Activated CD8-positive, alpha-beta memory T cell treated with anti-CD3 and anti-CD28 coated beads, Interleukin-2, amount 10 ng/mL, durations not matched to agents 7 days and 5 days (primary cell): ENCODE results near the gene TSPAN18. TPM values are rescaled to one million over a fixed set of nuclear protein-coding genes. Genes with fewer than 3 reads are reported as not detected.

Source experiments
- ATAC-seq: fragments of 150-1000 bp; cut with Tn5 transposase; one replicate; pipeline ENCODE4 v1.10.0; 2021; ENCODE audit warnings: moderate library complexity
- CTCF ChIA-PET: fragments of 350-600 bp; sonication (Branson Sonifier 250); formaldehyde crosslinking; loops from one replicate; lab custom pipeline; 2021; ENCODE audit warnings: antibody characterized with exemption; lab: Charles Lee
- DNase-seq: peaks from one replicate; pipeline ENCODE4 v3.0.0-alpha.2; 2020
- H3K27ac Mint-ChIP-seq: one replicate; pipeline ENCODE4 v1.8.0; 2021; ENCODE audit warnings: mild to moderate bottlenecking, mixed read lengths
- H3K27me3 Mint-ChIP-seq: one replicate; pipeline ENCODE4 v1.8.0; 2021; ENCODE audit warnings: mixed read lengths
- H3K36me3 Mint-ChIP-seq: one replicate; pipeline ENCODE4 v1.8.0; 2021; ENCODE audit warnings: mild to moderate bottlenecking, mixed read lengths
- H3K4me1 Mint-ChIP-seq: one replicate; pipeline ENCODE4 v1.8.0; 2021; ENCODE audit warnings: mixed read lengths
- H3K4me3 Mint-ChIP-seq: one replicate; pipeline ENCODE4 v1.8.0; 2021; ENCODE audit warnings: mild to moderate bottlenecking, moderate library complexity, mixed read lengths
- H3K9me3 Mint-ChIP-seq: one replicate; pipeline ENCODE4 v1.8.0; 2022; ENCODE audit warnings: low read depth, mixed read lengths
- total RNA-seq, 2 experiments: library from RNA; stranded (reverse); gene quantifications; one replicate each; pipeline ENCODE4 v1.2.3, GENCODE V29; 2021

The TSPAN18 gene
- total RNA-seq, 2 experiments from 2014 or later, result 3.8 to 6.1 TPM

DNA sequence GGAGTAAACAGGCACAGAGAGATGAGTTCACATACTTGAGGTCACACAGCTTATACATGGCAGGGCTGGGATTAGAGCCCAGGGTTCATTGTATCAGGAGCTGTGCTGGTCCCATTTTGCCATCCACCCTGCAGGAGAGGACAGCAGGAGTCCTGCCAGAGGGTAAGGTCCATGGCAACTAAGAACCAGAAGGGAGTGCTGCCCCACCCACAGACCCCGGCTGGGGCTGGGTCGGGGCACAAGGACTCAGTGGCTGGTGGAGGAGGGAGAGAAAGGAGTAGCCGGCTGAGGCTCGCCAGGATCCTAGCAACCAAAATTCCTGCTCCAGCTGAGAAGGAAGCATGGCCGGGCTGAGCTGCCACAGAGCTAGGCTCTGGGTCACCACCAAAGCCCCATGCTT lies 249.8 kb downstream of the TSPAN18 start:
- CTCF ChIA-PET, result interaction anchor here (0.6 to 2.0 kb wide), 5 partner anchors 22 to 128 kb away, joined by 3 to 10 read pairs (median 5); partner anchors contain the start of gene TP53I11
- Mint-ChIP-seq H3K27ac (no peak overlapping the region), H3K36me3 (no peaks in the 10 kb centered on the region), H3K4me1 (peaks cover 20% of the 10 kb centered on the region), H3K27me3 (no peaks in the 10 kb centered on the region), H3K4me3 (no peak overlapping the region), H3K9me3 (no peaks in the 10 kb centered on the region)
- DNase-seq (no peak), ATAC-seq (no peak)

DNA sequence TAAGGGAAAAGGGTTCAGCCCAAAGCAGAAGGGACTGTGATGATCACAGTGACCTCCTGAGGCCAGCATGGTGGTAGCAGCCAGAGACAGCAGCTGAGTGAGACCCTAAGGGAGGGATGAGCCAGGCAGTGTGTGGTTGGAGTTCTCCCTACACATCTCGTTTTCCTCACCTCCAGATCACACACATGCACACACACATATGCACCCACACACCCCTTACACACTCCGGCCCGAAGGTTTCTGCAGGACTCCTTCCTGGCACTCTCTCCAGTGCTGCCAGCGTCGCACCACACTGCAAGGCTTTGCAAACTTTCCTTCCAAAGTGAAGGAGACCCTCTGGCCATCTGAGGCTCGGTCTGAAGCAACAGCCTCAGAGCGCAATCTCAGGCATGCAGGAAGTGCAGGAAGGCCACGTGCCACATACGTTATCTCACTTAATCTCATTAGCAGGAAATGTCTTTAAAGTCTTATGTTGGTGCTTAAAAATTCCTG lies 250.8 kb downstream of the TSPAN18 start:
- H3K27me3 Mint-ChIP-seq, result no peaks in the 10 kb centered on the region
- H3K9me3 Mint-ChIP-seq, result no peaks in the 10 kb centered on the region
- no peak overlapping the region for H3K27ac Mint-ChIP-seq
- no peak for DNase-seq
- no peak for ATAC-seq
- H3K4me1 Mint-ChIP-seq, result peaks cover 20% of the 10 kb centered on the region
- CTCF ChIA-PET, result interaction anchor here (1.3 to 2.0 kb wide), 3 partner anchors 27 to 127 kb away, joined by 3 to 10 read pairs (median 4); partner anchors contain the start of gene TP53I11
- no peaks in the 10 kb centered on the region for H3K36me3 Mint-ChIP-seq
- H3K4me3 Mint-ChIP-seq, result no peak overlapping the region

GRCh38 chr11:44978274-44978960 lies 251.7 kb downstream of the TSPAN18 start:
- Mint-ChIP-seq H3K27ac (no peak overlapping the region), H3K9me3 (no peaks in the 10 kb centered on the region), H3K27me3 (no peaks in the 10 kb centered on the region), H3K36me3 (no peaks in the 10 kb centered on the region), H3K4me3 (no peak overlapping the region), H3K4me1 (peaks cover 22% of the 10 kb centered on the region)
- DNase-seq, result no peak
- ATAC-seq, result no peak
- CTCF ChIA-PET, result interaction anchor here (1.2 to 1.8 kb wide), 4 partner anchors 38 to 126 kb away, joined by 3 to 7 read pairs (median 3); no protein-coding TSS in a partner anchor

GRCh38 chr11:44978961-44979331 lies 252.2 kb downstream of the TSPAN18 start:
- H3K36me3 Mint-ChIP-seq, result no peaks in the 10 kb centered on the region
- H3K27me3 Mint-ChIP-seq, result no peaks in the 10 kb centered on the region

GRCh38 chr11:44979543-44980399 lies 253.0 kb downstream of the TSPAN18 start:
- no peaks in the 10 kb centered on the region for H3K36me3 Mint-ChIP-seq
- ATAC-seq, result no peak
- DNase-seq, result no peak
- H3K27ac Mint-ChIP-seq, result no peak overlapping the region
- no peaks in the 10 kb centered on the region for H3K9me3 Mint-ChIP-seq
- H3K4me3 Mint-ChIP-seq, result no peak overlapping the region
- H3K4me1 Mint-ChIP-seq, result peaks cover 24% of the 10 kb centered on the region
- no peaks in the 10 kb centered on the region for H3K27me3 Mint-ChIP-seq
- CTCF ChIA-PET, result interaction anchor here (1.3 to 2.8 kb wide), 3 partner anchors 43 to 125 kb away, joined by 3 to 16 read pairs (median 7); no protein-coding TSS in a partner anchor

More at GRCh38 chr11:44978961-44979331, 252.2 kb downstream of the TSPAN18 start:
- CTCF ChIA-PET, result interaction anchor here (1.2 to 1.8 kb wide), 4 partner anchors 38 to 126 kb away, joined by 3 to 7 read pairs (median 3); no protein-coding TSS in a partner anchor
- Mint-ChIP-seq H3K27ac (no peak overlapping the region), H3K4me1 (peaks cover 26% of the 10 kb centered on the region), H3K9me3 (no peaks in the 10 kb centered on the region), H3K4me3 (no peak overlapping the region)
- ATAC-seq, result no peak
- no peak for DNase-seq

- CTCF ChIA-PET, result interaction anchor here (1.4 to 2.8 kb wide), 3 partner anchors 45 to 123 kb away, joined by 3 to 16 read pairs (median 6); no protein-coding TSS in a partner anchor
- ATAC-seq (no peak), DNase-seq (no peak)
- Mint-ChIP-seq H3K9me3 (no peaks in the 10 kb centered on the region), H3K4me3 (no peak overlapping the region), H3K4me1 (peaks cover 24% of the 10 kb centered on the region), H3K27ac (no peak overlapping the region), H3K27me3 (no peaks in the 10 kb centered on the region), H3K36me3 (no peaks in the 10 kb centered on the region)
Measured at GRCh38 chr11:44980533-44981427, 254.0 kb downstream of the TSPAN18 start.

Other genes with a start within 250 kb of the TSPAN18 start
- gene CD82, start 161.3 kb upstream of the TSPAN18 start, total RNA-seq, result 100 to 1,000 TPM in 1 of 2 experiments, 10 to 100 TPM in 1; 90.2 to 285 TPM
- 1 to 10 TPM; 2.2 to 3.7 TPM for gene TP53I11, start 223.9 kb downstream of the TSPAN18 start, total RNA-seq